NCI-H524 treated with DMSO at 0.1 percent for 48 hours (cell line): ENCODE measurements around the gene TFF1.

Experiments
- DNase-seq: peaks from one replicate; lab custom pipeline; 2025; lab: John Stamatoyannopoulos, UW

The TFF1 gene

DNA sequence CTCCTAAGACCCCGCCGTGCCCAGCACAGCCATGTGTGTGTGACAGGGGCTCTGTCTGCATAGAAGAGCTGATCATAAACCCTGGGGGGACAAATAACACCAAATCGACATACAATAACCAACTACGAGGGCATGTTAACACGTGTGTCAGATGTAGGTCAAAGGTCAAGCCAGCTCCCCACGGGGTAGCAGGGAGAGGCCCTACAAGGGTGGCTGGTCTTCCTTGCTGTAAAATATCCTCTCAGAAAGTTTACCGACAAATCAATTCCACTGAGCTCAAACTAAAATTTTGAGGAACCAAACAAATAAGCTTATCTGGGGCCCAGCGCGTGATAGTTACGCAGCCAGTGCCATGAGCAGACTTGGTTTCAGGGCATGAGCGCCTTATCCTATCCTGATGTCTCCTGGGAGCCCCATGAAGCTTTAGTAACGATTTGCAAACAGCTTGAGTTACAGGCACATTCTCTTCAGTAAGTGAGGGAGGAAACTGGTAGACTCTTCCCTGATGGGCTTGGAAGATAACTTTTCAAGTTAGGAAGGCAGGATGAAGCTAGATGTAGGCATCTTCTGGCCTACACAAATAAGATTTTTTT lies 32.2 kb upstream of the TFF1 start:
- no peak for DNase-seq

DNA sequence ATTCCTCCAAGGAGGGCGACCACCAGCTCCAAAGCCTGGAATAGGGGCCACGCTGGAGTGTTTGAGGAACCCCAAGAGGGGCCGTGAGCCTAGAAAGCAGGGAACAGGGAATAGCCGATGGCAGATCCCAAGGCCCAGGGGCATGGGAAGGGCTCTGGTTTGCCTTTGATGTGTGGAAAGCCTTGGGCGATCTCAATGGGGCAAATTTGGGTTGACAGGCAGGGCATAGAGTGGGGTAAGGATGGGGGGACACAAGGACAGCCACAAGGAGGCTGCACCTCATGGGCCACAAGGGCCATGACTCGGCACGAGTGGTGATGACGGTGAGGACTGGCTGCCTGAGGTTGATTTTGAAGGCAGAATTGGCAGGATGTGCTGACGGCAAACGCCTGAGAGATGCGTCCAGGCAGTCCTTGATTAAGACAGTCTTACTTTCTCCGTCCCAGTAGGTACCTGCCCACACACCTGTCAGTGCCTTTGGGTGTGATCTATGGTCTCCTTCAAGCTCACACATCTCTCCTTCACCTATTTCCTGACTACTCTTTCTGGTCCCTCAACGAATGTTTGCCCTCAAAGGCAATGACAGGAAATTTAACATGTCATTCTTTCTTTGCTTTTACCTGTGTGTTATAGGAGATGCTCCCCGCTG lies 31.5 kb upstream of the TFF1 start:
- DNase-seq = no peak

DNA sequence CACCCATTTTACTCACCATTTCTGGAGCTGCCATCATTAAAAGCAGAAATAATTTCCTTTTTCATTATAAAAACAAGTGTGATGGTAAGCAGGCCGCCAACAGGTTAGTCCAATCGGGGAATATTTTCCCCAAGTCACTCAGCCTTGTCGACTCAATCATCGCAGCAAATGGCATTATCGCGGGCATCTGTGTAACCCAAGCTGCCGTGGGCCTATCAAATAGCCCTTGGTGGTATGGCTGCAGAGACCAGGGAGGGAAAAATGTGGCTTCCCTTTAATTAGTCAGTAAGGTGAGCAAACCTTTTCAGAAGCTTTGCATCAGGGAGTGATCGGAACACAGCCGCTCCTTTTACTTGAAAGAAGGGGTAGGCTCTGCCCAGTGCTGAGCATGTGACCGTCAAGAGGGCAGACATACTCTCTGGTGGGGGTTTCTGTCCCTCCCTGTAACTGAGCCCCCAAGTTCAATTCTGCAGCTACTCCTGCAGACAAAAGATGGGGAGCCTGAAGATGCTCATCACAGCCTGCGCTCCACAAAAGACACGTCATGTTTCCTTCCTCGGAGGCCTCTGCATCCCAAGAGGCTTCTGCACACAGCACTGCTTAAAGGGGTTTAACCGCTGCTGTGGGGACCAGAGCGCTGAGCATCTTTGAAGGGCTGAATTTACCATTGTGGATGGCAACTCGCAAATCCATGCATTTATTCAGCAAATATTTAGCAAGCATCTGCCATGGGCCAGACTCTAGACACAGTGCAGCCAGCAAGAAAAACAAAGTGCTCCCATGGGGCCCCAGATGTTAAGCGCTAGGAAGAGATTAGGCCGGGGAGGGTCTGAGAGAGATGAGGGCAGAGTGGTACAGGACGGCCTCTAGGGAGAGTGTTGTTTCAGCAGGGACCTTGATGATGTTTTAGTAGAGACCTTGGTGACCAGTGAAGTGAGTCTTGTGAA lies 30.7 kb upstream of the TFF1 start:
- peak; percentile 91 for DNase-seq

DNA sequence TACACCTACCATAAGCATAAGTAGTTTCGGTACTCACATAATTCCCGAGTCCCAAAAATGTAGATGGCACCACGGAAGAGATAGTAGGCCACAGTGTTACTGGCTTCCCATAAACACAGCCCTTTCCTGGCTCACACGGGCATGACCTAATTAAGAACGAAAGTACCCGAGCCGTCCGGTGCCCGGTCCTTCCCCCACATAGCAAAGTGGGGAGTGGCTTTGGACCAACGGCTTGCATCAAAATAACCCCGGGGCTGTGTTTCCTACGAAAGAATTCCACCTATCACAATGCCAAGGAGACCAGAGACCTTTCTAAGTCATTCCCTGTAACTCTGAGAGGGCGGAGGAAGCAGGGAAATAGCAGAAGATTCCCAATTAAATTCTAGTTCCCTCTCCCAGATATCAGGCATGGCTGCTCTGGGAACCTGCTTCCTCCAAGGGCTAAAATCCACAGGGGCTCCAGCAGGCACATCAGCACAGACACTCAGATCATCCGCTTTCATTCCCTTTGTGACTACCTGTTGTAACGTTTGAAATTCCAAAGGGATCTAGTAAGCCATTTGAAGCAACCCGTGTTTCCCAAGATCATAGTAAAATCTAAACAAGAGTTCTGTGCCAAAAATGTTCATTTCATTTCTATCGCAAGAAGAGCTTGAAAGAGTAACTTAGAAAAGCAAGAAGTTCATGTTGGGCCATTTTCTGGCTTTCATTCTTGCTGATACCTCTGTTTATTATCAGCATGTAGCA lies 29.7 kb upstream of the TFF1 start, which contains the start of gene TMPRSS3:
Gene TMPRSS3 (minus strand): TSS at position 148 of the 747 bp plus-strand sequence. CDS start 635 bp downstream, outside the sequence.
- DNase-seq = no peak

DNA sequence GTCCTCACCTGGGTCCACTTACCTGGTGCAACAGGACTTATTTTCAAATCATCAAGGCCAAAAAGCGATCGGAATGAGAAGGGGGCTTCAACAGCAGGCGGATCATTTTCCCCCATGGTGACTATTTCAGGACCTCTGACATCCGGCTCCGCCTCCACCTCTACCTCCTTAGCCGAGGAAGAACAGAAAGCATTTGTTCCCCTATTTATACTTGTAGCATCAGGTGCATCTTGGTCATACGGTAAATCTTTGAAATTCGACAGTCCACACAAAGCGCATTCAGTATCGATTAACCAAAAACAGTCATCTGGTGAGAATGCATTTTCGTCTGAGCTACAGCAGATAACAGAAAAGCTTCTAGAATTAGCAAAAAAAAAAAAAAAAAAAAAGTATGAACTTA lies 29.0 kb upstream of the TFF1 start:
- no peak for DNase-seq

DNA sequence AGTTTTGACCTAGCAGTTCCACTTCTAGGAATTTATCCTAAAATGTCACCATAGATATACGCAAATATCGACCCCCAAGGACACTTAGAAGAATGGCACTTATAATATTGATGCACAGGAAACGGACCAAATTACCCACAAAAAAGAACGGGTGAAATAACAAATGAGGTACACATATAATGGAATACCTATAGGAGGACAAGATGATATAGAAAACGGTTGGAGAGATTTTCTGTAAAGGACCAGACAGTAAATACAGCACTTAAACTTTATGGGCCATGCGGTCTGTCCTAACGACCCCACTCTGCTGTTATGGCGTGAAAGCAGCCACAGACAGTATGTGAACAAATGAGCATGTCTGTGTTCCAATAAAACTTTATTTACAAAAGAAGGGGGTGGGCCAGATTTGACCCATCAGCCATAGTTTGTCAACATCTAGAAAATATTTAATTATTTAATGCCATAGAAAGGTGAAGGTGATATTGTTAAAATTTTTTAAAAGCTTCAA lies 27.2 kb upstream of the TFF1 start:
- DNase-seq = no peak

DNA sequence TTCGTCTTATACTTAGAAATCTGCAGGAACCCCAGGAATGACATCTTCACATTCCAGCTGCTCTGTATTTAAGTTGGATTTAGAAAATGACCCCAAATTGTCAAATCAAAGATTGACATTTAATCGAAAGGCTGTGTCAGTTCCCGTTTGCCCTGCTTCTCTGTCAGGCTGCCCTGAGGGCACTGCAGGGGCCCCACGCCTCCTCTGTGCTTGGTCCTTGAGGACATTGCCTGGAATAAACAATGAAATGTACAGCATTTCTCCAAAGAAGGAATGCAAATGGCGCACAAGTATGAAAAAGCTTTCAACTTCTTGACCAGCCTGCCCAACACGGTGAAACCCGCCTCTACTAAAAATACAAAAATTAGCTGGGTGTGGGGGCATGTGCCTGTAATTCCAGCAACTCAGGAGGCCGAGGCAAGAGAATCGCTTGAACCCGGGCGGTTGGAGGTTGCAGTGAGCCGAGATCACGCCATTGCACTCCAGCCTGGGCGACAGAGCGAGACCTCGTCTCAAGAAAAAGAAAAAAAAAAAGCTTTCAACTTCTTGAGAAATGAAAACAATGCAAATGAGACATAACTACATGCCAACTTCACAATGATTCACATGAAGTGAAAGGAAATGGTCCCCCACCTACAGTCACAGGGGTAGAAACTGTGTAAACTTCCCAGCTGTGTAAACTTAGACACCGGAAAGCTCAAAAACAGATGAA lies 26.6 kb upstream of the TFF1 start:
- DNase-seq = no peak

DNA sequence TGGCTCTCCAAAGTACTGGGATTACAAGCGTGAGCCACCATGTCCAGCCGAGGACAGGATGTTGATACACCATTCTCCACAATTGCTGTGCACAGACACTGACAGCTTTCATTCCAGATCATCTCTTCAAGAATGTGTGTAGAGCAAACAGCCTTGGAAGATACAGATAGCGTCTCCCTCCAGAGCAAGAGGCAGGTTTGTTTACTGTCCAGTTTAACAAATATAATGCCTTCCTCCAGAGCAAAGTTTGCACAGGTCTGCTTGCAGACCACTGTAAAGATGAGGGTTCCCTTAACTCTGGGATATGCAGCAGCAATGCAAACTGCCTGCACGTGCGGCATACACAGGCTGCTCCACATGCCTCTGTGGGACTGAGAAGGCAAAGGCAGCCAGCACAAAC lies 25.0 kb upstream of the TFF1 start:
- DNase-seq = no peak

DNA sequence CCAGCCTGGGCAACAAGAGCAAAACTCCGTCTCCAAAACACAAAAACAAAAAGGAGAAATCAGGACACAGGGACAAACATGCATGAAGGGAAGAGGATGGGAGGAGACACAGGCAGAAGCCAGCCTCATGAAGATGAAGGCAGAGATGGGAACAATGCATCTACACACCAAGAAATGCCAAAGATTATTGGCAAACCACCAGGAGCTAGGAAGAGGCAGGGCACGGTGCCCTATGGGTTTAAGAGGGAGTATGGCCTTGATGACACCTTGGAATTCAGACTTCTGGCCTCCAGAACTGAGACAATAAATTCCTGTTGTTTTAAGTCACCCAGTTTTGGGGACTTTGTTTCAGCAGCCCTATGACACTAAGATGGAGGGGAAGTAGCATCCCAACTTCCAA lies 24.4 kb upstream of the TFF1 start:
- no peak for DNase-seq

DNA sequence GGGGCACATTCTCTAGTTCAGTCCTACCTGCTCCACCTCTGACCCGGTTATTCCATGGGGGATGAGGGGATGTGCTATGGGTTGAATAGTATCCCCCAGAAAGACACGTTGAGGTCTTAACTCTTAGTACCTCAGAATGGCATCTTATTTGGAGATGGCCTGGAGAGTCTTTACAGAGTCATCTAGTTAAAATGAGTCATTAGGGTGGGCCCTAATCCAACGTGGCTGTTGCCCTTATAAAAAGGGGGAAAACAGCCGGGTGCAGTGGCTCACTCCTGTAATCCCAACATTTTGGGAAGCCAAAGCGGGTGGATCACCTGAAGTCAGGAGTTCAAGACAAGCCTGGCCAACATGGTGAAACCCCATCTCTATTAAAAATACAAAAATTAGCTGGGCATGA lies 23.9 kb upstream of the TFF1 start:
- no peak for DNase-seq

DNA sequence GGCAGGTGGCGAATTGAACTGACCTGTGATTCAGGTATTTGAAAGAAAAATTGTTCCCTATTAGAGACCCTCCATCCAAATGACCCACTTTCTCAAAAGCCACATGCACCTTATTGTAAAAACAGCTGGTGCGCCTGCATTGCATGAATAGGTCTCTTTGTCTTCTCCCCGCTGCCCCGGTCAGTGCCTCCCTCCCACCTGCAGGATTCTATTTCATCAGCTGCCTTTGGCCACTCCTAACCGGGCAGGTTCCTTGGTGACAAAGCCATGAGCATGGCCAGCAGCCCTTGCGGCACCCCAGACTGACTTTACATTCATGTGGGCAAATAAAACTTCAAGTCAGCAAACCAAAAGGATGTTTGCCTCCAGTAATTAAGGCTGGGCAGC lies 23.1 kb upstream of the TFF1 start:
- DNase-seq = no peak

DNA sequence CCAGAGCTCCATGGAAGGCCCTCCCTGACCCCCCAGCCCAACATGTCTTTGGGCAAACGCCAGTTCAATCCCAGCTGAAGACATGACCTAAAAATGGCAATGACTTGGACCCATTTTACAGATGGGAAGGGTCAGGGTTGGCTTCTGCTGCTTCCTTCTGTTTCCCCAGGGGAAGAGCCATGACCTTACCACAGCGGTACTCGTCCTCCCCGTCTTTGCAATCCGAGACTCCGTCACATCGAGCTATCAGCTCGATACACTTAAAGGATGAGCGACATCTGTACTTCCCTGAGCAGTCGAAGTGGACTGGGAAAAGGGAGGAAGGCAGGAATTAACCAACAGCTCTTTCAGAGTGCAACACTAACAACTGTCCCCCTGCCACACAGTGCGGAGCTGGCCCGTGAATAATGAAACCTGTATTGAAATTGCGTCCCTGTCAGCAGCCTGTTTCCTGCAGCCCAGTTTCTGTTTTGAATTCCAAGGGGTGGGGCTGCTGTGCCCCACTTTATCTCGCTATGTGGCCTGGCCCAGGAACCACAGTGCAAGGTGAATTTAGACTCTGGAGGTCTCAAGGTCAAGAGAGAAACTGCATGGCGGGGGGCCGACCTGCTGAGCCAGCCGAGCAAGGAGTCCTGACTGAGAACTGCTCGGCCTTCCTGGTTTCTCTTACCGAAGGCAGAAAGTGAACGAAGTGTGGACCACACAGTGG lies 22.6 kb upstream of the TFF1 start:
- no peak for DNase-seq

DNA sequence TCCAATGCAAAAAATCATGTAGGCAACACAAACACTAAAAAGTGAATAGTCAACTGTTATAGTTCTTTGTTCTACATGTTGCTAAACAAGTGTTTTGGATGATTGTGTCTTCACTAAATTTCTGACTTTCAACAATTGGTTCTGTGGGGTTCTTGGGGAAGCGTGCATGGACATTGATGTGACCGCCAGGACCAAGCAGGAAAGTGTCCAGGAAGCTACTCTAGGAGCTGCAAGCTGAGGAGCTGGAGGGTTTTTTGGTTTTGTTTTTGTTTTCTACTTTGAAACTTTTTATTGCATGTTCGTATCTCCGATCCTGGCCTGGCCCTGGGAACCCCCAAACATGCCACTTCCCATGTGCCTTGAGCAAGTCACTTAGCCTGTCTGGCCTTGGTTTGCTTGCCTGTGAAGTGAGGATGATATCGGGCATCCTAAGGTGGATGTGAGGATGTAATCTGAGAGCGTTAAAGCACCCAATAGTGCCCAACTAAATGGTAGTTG lies 21.6 kb upstream of the TFF1 start:
- no peak for DNase-seq

DNA sequence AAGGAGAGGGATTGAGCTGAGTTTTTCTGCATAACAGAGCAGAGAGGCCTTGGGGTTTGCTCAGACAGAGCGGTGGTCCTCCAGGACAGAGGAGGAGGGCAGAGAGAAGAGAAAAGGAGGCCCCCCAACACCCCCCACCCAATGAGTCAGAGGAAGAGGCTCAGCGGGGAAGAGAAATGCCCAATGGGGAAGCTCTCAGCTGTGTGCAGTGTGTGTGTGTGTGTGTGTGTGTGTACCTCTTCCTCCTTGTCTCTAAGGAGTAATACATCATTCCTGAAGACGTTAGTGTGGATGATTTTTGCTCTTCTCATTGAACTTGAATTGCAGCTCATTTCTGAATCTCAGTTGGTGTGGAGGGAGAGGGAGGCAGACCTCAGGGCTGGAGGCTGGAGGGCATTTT lies 20.8 kb upstream of the TFF1 start:
- DNase-seq = no peak

DNA sequence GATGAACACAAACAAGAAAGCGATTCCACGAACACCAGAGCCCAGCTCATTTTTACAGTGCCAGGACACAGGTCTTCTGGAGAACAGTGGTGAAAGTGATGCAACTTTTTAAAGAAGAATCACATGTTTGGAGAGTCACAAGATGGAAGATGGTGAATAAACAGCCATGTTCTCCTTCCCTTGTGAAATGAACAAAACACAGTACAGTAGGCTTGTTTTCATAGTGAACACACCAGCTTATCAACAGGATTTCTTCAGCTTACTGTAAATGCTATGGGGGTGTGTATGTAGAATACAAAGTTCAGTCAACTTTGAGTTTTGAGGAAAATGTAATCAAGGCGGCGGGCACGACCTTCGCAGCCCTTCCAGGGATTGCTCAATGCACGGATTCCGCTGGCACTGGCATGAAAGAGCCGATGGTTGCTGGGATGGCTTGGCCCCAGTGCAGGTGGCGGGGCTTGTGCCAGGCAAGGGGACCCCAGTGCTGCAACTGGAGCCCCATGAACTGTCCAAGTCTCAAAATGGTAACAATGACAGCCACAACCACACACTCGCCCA lies 19.8 kb upstream of the TFF1 start:
- no peak for DNase-seq

DNA sequence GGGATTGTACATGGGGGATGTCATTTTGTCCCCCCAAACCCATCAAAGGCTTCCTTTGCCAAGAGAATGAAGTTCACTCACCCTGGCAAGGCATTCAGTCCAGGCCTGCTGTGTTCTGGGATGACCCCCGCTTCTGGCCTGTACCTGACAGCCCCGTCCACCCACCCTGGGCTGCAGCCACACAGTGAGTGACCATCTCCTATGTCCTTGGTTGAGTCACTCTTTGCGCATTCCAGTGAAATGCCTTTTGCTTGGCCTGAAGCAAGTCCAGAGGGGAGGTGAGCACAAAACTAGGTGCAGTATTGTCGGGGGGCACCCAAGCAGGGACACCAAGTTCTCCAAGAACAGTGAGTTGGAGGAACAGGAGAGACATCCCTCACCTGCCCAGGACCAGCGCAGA lies 19.3 kb upstream of the TFF1 start:
- no peak for DNase-seq

DNA sequence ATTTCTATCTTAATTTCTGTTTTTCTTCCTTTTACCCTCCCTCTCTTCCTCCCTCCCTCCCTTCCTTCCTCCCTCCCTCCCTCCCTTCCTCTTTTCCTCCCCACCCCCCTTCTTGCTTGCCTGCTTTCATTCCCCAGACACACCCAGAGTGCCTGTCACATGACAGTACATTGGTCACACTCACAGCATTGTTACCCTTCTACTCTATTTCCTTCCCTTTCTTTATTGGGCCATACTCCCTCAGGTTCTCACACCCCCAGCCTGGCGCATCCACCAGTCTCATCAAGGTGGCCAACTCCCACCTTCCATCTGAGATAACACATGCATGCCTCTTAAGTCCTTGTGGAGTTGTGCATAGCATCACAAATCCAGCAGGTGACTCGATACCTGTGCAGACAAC lies 18.7 kb upstream of the TFF1 start:
- DNase-seq = no peak

DNA sequence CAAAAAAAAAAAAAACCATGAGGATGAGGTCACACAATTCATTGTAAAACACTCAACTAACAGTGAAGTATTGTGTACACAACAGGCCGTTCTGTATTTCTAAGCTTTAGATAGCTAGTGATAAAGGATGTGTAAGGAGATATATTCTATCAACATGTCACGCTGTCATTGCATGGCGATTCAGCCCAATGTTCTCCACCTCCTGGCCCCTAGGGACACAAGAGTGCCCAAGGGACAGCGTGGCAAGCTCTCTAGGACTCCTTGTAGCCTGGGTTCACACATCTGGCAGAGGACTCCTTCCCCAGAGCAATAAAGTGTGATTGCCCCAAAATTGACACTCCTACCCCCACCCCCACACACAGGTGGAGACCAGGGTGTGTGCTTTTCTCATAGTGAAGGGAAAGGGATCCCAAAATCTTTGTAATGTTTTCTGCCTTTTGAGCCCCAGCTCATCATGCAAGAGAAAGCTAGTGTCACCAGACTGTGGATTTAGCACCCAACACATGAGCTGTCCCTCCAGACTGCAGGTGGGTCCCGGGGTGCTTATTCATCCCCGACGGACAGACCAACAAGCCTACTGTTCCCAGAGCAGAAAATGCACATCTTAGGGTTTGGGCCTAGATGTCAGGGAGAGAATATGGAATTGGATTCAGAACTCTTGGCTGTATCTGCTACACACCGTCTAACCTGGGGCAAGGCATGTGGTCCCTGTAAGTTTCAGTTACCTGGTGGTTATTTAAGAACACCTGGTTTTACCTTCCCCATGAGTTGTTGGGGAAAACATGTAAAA lies 18.0 kb upstream of the TFF1 start:
- no peak for DNase-seq

DNA sequence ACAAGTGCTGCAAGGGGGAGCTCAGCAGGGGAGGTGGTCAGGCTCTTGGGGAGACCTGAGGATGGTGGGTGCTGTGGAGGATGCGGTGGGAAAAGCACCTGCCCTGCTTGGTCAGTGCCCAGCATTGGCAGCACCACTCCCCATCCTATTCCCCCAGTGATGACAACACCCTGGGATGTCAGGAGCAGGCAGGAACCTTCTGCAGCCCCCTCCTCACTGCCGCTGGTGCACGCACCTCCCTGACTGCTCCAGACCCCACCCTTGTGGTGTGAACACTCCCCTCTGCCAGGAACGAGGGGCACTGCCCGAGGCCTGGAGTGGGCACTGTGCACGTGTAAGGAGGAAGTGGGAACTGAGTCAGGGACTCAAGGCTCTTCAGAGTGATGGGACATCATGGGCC lies 17.0 kb upstream of the TFF1 start:
- no peak for DNase-seq

DNA sequence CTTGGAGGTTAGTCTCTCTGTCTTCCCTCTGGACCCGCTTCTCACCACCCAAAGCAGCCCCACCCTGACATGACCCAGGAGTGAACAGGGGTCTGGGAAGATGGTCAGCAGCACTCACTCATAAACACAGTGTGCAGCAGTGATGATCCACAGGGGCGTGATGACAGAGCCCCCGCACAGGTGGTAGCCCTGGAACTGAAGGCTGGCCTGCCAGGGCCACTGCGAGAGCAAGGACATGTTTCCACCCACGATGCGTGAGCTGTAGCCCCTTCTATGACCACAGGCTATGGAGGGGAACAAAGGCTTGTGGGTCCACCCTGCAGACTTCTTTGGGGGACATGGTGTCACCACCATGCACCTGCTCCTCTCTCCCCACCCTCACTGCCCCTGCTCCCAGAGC lies 16.6 kb upstream of the TFF1 start:
- no peak for DNase-seq
